Vagina (tissue), 2 donors: ENCODE measurements around the gene APOBEC4. TPM values are rescaled to one million over a fixed set of nuclear protein-coding genes. Genes with fewer than 3 reads are reported as not detected.
"Not testable (repeated sequence)": the region's sequence is repeated elsewhere in the genome, so short reads cannot be mapped to it uniquely, and the experiment has no call there.

ENCODE experiments used
- DNase-seq, 2 donors: peaks; one replicate each; pipeline ENCODE4 v3.0.0-alpha.2; 2017; ENCODE audit errors: extremely low spot score in 2 of 2
- H3K27ac ChIP-seq: fragments of 200-600 bp; sonication (generic); one replicate; pipeline ENCODE4 v1.5.1; 2019
- H3K27me3 ChIP-seq: fragments of 200-600 bp; sonication (generic); one replicate; pipeline ENCODE4 v1.5.1; 2019
- H3K36me3 ChIP-seq, 2 donors: fragments of 200-600 bp; sonication (generic); one replicate each; pipeline ENCODE4 v1.5.1; 2017 to 2019
- H3K4me1 ChIP-seq: fragments of 200-600 bp; sonication (generic); one replicate; pipeline ENCODE4 v1.5.1; 2019
- H3K4me3 ChIP-seq, 2 donors: fragments of 200-600 bp; sonication (generic); 1 replicate in 1 of 2; 2 replicates in 1 of 2; pipeline ENCODE4 v1.5.1; 2016 to 2019
- H3K9me3 ChIP-seq: fragments of 200-600 bp; sonication (generic); one replicate; pipeline ENCODE4 v1.5.1; 2019
- CTCF ChIP-seq, 3 experiments: fragments of 450-650 bp in 2 of 3; fragments of 200-600 bp in 1 of 3; sonication (generic) in 1 of 3; IDR thresholded peaks; one replicate each; pipeline ENCODE4 v1.5.1; 2017 to 2019; ENCODE audit warnings: antibody characterized with exemption in 3 of 3, mild to moderate bottlenecking in 2 of 3, moderate library complexity in 2 of 3
- POLR2A ChIP-seq, 2 donors: fragments of 450-650 bp; IDR thresholded peaks; one replicate each; pipeline ENCODE4 v1.6.1; 2017; ENCODE audit warnings: antibody characterized with exemption in 2 of 2, mild to moderate bottlenecking in 2 of 2, moderate library complexity in 2 of 2
- POLR2AphosphoS5 ChIP-seq, 2 donors: sonication (generic); formaldehyde crosslinking; IDR thresholded peaks; one replicate each; pipeline ENCODE4 v1.9.0; 2017; ENCODE audit warnings: antibody characterized with exemption in 2 of 2, mild to moderate bottlenecking in 2 of 2, low read depth in 1 of 2; ENCODE audit not compliant: insufficient read depth in 1 of 2
- intact Hi-C: fragments of 100-400 bp; cut with DNase I; formaldehyde crosslinking; loops from one replicate; pipeline ENCODE4 v1.15.1; 2023
- total RNA-seq: library from RNA; depleted of rRNA; stranded (reverse); fragments of >200 nt; gene quantifications from one replicate; pipeline ENCODE4 v1.2.3, GENCODE V29; 2016

The APOBEC4 gene
- total RNA-seq, 1 donor from 2014 or later, result not detected

- H3K36me3 ChIP-seq, result peaks cover 4 to 30% of the 10 kb centered on the region in 2 donors
- intact Hi-C loops, result no loop called here
- no peaks in the 10 kb centered on the region for H3K9me3 ChIP-seq
- H3K4me3 ChIP-seq, result peak overlapping the region; percentile 80 to 99
- H3K27me3 ChIP-seq, result no peaks in the 10 kb centered on the region
- peak overlapping the region; percentile 17 for H3K27ac ChIP-seq
- no peak for DNase-seq
- peaks cover 68% of the 10 kb centered on the region for H3K4me1 ChIP-seq
- TF ChIP-seq CTCF (IDR thresholded peaks at IDR 0.05), result no peak
- no peak for TF ChIP-seq POLR2AphosphoS5 (IDR thresholded peaks at IDR 0.05; ENCODE audit: insufficient read depth in 1 of 2, low read depth in 1 of 2)
- TF ChIP-seq POLR2A (IDR thresholded peaks at IDR 0.05), result no peak
These were observed 21.0 kb downstream of the APOBEC4 start for GRCh38 chr1:183632114-183632513.

- H3K27me3 ChIP-seq, result no peaks in the 10 kb centered on the region
- peaks cover 63% of the 10 kb centered on the region for H3K4me1 ChIP-seq
- no peak overlapping the region for H3K4me3 ChIP-seq
- no peak for TF ChIP-seq POLR2AphosphoS5 (IDR thresholded peaks at IDR 0.05; ENCODE audit: insufficient read depth in 1 of 2, low read depth in 1 of 2)
- no peak for TF ChIP-seq POLR2A (IDR thresholded peaks at IDR 0.05)
- H3K36me3 ChIP-seq, result peaks cover 4 to 31% of the 10 kb centered on the region in 2 donors
- no peak for DNase-seq
- intact Hi-C loops, result no loop called here
- no peaks in the 10 kb centered on the region for H3K9me3 ChIP-seq
- H3K27ac ChIP-seq, result peak overlapping the region; percentile 40
These were observed 22.4 kb downstream of the APOBEC4 start for GRCh38 chr1:183630748-183631147.

- Histone ChIP-seq H3K36me3 (peaks cover 4 to 37% of the 10 kb centered on the region in 2 donors), H3K4me1 (peaks cover 60% of the 10 kb centered on the region), H3K9me3 (no peaks in the 10 kb centered on the region), H3K27me3 (no peaks in the 10 kb centered on the region), H3K27ac (no peak overlapping the region), H3K4me3 (no peak overlapping the region)
- TF ChIP-seq POLR2AphosphoS5 (IDR thresholded peaks at IDR 0.05; ENCODE audit: insufficient read depth in 1 of 2, low read depth in 1 of 2) (no peak), CTCF (IDR thresholded peaks at IDR 0.05) (no peak), POLR2A (IDR thresholded peaks at IDR 0.05) (no peak)
- intact Hi-C loops, result no loop called here
- no peak for DNase-seq
These were observed 24.6 kb downstream of the APOBEC4 start for GRCh38 chr1:183628537-183628936.

- H3K27ac ChIP-seq, result peak overlapping the region; percentile 1
- H3K4me3 ChIP-seq, DNase-seq, H3K27me3 ChIP-seq, intact Hi-C loops, H3K9me3 ChIP-seq: not testable (repeated sequence)
- TF ChIP-seq POLR2AphosphoS5 (IDR thresholded peaks at IDR 0.05; ENCODE audit: insufficient read depth in 1 of 2, low read depth in 1 of 2), result peak in 1 of 2 donors; percentile 55
- H3K4me1 ChIP-seq, result peaks cover 38% of the 10 kb centered on the region
- H3K36me3 ChIP-seq, result peaks cover 4 to 37% of the 10 kb centered on the region in 2 donors
These were observed 26.9 kb downstream of the APOBEC4 start for GRCh38 chr1:183626236-183626635.

DNA sequence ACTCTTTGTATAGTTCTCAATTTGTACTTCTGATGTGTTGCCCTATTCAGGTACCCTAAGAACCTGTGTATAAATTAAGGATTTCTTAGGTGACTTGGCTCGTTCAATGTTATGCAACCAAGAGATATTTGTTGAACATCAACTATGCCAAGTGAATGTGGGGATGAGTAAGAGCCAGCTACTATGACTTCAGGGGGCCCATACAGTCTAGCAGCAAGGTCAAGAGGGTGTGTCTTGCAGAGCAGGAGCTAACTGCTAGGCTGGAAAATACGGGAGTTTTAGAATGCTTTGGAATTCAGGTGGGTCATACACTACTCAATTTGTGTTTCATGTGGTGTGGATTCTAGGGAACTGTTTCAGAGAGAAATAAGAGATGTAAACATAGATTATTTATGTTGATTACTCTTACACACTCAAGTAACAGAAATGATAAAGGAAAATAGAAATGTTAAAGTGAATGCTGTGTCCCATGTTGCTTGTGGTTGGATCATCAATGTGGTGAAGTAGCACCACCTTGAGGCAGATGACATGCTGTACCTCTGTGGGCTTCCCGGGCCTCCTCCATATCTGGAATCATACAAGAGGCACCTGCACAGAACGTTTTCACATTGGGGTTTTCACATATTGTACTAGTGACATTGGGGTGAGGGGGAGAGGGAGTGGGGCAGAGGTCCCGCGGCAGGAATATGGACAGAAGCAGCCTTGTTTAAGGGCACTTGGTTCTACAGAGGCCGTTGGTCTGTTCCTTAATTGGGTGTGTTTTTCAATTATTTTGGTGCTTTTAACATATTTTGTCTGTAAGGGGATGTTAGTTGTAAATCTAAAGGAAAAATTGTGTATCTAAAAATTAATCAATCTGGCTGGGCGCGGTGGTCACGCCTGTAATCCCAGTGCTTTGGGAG, 30.0 kb downstream of the APOBEC4 start:
- TF ChIP-seq POLR2A (IDR thresholded peaks at IDR 0.05), result no peak
- TF ChIP-seq CTCF (IDR thresholded peaks at IDR 0.05), result peak in 2 of 3 experiments; percentile 19 to 42
- Histone ChIP-seq H3K9me3 (no peaks in the 10 kb centered on the region), H3K4me3 (no peak overlapping the region), H3K27me3 (no peaks in the 10 kb centered on the region), H3K27ac (peak overlapping the region; percentile 24), H3K4me1 (peaks cover 16% of the 10 kb centered on the region), H3K36me3 (peaks cover 0 to 14% of the 10 kb centered on the region in 2 donors)
- intact Hi-C loops, result no loop called here
- DNase-seq, result no peak

GRCh38 chr1:183622013-183622412, 31.1 kb downstream of the APOBEC4 start:
- H3K9me3 ChIP-seq, result no peaks in the 10 kb centered on the region
- intact Hi-C loops, result no loop called here
- no peaks in the 10 kb centered on the region for H3K27me3 ChIP-seq
- H3K36me3 ChIP-seq, result peaks cover 0 to 6% of the 10 kb centered on the region in 2 donors
- DNase-seq, result no peak
- TF ChIP-seq CTCF (IDR thresholded peaks at IDR 0.05) (no peak), POLR2A (IDR thresholded peaks at IDR 0.05) (no peak), POLR2AphosphoS5 (IDR thresholded peaks at IDR 0.05; ENCODE audit: insufficient read depth in 1 of 2, low read depth in 1 of 2) (no peak)
- no peak overlapping the region for H3K27ac ChIP-seq
- H3K4me1 ChIP-seq, result peaks cover 10% of the 10 kb centered on the region
- no peak overlapping the region for H3K4me3 ChIP-seq
